Aorta (tissue), 5 donors: ENCODE results near the gene LYPD6B. TPM values are rescaled to one million over a fixed set of nuclear protein-coding genes. Genes with fewer than 3 reads are reported as not detected.
A peak's percentile ranks its signal among the peaks of the same experiment; 100 is the strongest.
"Not testable (repeated sequence)": the region's sequence is repeated elsewhere in the genome, so short reads cannot be mapped to it uniquely, and the experiment has no call there.

Experiments used
- ATAC-seq: fragments of 200-7000 bp; cut with Tn5 transposase; one replicate; pipeline ENCODE4 v1.9.1; 2022; ENCODE audit warnings: moderate library complexity; ENCODE audit not compliant: low FRiP score
- DNase-seq, 2 donors: peaks; one replicate each; pipeline ENCODE4 v3.0.0-alpha.2; 2020
- H3K27ac ChIP-seq, 2 donors: one replicate each; pipeline ENCODE4 v1.5.1; 2013; ENCODE audit warnings: low read length in 2 of 2, mild to moderate bottlenecking in 2 of 2, moderate library complexity in 2 of 2, control low read depth in 1 of 2, inconsistent platforms in 1 of 2, low read depth in 1 of 2
- H3K27me3 ChIP-seq, 2 donors: one replicate each; pipeline ENCODE4 v1.6.1; 2013; ENCODE audit warnings: control low read depth in 1 of 2, low read length in 1 of 2, mild to moderate bottlenecking in 1 of 2, moderate library complexity in 1 of 2; ENCODE audit not compliant: insufficient read depth in 2 of 2, control insufficient read depth in 1 of 2
- H3K36me3 ChIP-seq, 2 donors: one replicate each; pipeline ENCODE4 v1.6.1; 2013; ENCODE audit warnings: control low read depth in 1 of 2, low read length in 1 of 2, mild to moderate bottlenecking in 1 of 2; ENCODE audit not compliant: insufficient read depth in 2 of 2, control insufficient read depth in 1 of 2
- H3K4me1 ChIP-seq, 2 donors: one replicate each; pipeline ENCODE4 v1.6.1; 2013; ENCODE audit warnings: low read length in 2 of 2, control low read depth in 1 of 2, mild to moderate bottlenecking in 1 of 2, moderate library complexity in 1 of 2; ENCODE audit not compliant: insufficient read depth in 2 of 2, control insufficient read depth in 1 of 2
- H3K4me3 ChIP-seq, 2 donors: one replicate each; pipeline ENCODE4 v1.5.1; 2013; ENCODE audit warnings: low read length in 2 of 2, control low read depth in 1 of 2, mild to moderate bottlenecking in 1 of 2
- H3K9me3 ChIP-seq: one replicate; pipeline ENCODE4 v1.6.1; 2013; ENCODE audit warnings: mild to moderate bottlenecking, low read length; ENCODE audit not compliant: control insufficient read depth
- WGBS, 2 donors: extraction: QIAGEN DNeasy Blood & Tissue Kit; methylation state at CpG; one replicate each; pipeline ENCODE4 v1.1.7; 2013; 5-methylcytosine and 5-hydroxymethylcytosine counted together
- intact Hi-C, 2 donors: fragments of 100-400 bp; cut with DNase I; formaldehyde crosslinking; loops; one replicate each; pipeline versions ENCODE4 v1.14.2 to v1.15.0; 2022
- polyA plus RNA-seq, 2 donors: library from polyadenylated mRNA; stranded (reverse); fragments of 200-250 nt; gene quantifications; one replicate each; pipeline ENCODE4 v1.2.3, GENCODE V29; 2013
- total RNA-seq, 2 donors: library from RNA; stranded (reverse); fragmentation: NEBNext Ultra II Directional; extraction: Animal tissue kit (Norgen Biotek cat#: 25700); gene quantifications; one replicate each; pipeline ENCODE4 v1.2.1, GENCODE V29; 2021
- donor health status: healthy with polysubstance abuse.
- donor health status: Bipolar disorder and iron deficiency.
- donor health status: DM: no; HTN: no; CAD: no.
- donor health status: DM: no; HTN: no; CAD: no.
- donor health status: DM: yes; HTN: yes; CAD: no.

Gene LYPD6B
- total and polyA plus RNA-seq, 4 donors, result 0.26 TPM; not detected in 3

DNA sequence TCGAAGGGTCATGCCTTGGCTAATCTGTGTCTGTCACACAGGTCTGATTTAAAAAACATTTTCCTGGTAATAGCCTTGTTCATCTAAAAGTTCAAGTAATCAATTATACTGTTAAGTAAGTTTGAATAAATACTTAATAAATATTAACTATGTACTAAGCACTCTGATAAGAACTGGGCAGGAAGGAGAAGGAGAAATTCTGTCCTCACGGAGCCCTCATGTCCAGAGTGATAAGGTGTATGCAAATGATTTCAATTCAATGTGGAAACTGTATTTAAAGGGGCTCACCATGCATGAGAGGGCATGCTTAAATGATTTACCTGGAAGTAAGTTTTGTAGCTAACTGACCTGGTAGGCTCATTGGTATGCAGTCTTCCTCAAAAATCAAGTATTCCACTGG lies 197.9 kb downstream of the LYPD6B start:
- no peaks in the 10 kb centered on the region for H3K9me3 ChIP-seq
- DNase-seq (no peak), ATAC-seq (no peak)
- no peaks in the 10 kb centered on the region for H3K36me3 ChIP-seq
- H3K4me3 ChIP-seq, result no peak overlapping the region
- 52 to 59% methylated on average over 2 of the region's 2 CpGs for WGBS, 2 donors
- no peaks in the 10 kb centered on the region for H3K27me3 ChIP-seq
- H3K27ac ChIP-seq, result no peak overlapping the region
- intact Hi-C loops, result no loop called here
- H3K4me1 ChIP-seq, result no peaks in the 10 kb centered on the region

DNA sequence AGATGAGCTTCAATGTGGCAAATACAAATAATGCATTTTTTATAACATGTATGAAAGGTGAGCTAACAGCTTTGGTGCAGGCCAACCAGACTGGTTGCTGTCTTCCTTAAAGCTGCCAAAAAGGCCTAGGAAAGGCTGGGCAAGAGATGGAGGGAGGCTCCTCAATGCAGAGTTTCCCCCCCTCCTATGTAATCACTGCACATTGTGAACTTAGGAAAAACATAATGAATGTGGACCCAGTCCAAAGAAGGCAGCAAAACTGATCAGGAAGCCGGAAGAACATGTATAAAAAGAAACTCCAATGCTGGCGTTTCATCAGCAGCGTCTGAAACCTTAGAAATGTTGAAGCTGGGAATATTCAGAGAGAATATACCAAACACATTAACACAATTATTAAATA lies 207.7 kb downstream of the LYPD6B start:
- H3K9me3 ChIP-seq, result peaks cover 1% of the 10 kb centered on the region
- intact Hi-C loops, result no loop called here

DNA sequence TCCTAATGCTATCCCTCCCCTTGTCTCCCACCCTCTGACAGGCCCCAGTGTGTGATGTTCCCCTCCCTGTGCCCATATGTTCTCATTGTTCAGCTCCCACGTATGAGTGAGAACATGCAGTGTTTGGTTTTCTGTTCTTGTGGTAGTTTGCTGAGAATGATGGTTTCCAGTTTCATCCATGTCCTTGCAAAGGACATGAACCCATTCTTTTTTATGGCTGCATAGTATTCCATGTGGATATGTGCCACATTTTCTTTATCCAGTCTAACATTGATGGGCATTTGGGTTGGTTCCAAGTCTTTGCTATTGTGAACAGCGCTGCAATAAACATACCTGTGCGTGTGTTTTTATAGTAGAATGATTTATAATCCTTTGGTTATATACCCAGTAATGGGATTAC lies 212.9 kb downstream of the LYPD6B start:
- H3K9me3 ChIP-seq, H3K4me1 ChIP-seq, DNase-seq, H3K4me3 ChIP-seq, intact Hi-C loops, ATAC-seq, H3K36me3 ChIP-seq, H3K27me3 ChIP-seq, H3K27ac ChIP-seq: not testable (repeated sequence)
- 86 to 93% methylated on average over 3 of the region's 3 CpGs for WGBS, 2 donors

More for the DNA sequence above, 207.7 kb downstream of the LYPD6B start:
- no peaks in the 10 kb centered on the region for H3K4me1 ChIP-seq
- H3K36me3 ChIP-seq, result no peaks in the 10 kb centered on the region
- no peak for ATAC-seq
- H3K27ac ChIP-seq, result no peak overlapping the region
- H3K4me3 ChIP-seq, result no peak overlapping the region
- DNase-seq, result no peak
- 72 to 80% methylated on average over 3 of the region's 3 CpGs for WGBS, 2 donors
- no peaks in the 10 kb centered on the region for H3K27me3 ChIP-seq

DNA sequence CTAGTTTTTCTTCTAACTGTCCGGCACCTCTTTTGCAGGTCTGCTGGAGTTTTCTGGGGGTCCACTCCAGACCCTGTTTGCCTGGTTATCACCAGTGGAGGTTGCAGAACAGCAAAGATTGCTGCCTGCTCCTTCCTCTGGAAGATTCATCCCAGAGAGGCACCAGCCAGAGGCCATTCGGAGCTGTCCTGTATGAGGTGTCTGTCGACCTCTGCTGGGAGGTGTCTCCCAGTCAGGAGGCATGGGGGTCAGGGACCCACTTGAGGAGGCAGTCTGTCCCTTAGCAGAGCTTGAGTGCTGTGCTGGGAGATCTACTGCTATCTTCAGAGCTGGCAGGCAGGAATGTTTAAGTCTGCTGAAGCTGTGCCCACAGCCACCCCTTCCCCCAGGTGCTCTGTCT lies 218.4 kb downstream of the LYPD6B start:
- H3K27ac ChIP-seq, H3K36me3 ChIP-seq, H3K4me3 ChIP-seq, H3K27me3 ChIP-seq, H3K4me1 ChIP-seq, ATAC-seq, H3K9me3 ChIP-seq, intact Hi-C loops: not testable (repeated sequence)
- 75 to 79% methylated on average over 3 of the region's 3 CpGs for WGBS, 2 donors
- DNase-seq, result peak in 1 of 2 donors; percentile 24

DNA sequence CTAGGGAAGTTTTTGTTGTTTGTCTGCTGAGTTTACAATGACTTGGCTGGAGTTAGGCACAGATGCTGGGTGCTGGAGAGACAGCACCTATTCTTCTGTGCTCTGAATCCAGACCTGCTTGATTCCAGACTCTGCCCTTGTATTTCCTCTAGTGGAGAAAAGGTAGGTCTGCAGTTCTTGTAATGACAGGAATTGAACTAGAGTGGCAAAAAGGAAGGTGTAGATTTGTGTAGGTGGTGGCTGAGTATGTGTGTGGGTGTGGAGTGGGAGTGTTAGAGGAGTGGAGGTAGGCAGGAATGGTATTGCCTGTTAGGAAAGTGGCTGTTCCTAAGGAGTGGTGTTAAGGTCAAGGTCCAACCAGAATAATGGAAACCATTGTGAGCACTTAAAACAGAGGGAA lies 220.0 kb downstream of the LYPD6B start:
- DNase-seq (no peak), ATAC-seq (no peak)
- Histone ChIP-seq H3K4me1 (no peaks in the 10 kb centered on the region), H3K4me3 (no peak overlapping the region), H3K27ac (no peak overlapping the region), H3K27me3 (peaks cover 0 to 5% of the 10 kb centered on the region in 2 donors), H3K36me3 (no peaks in the 10 kb centered on the region), H3K9me3 (peaks cover 1% of the 10 kb centered on the region)
- intact Hi-C loops, result no loop called here

DNA sequence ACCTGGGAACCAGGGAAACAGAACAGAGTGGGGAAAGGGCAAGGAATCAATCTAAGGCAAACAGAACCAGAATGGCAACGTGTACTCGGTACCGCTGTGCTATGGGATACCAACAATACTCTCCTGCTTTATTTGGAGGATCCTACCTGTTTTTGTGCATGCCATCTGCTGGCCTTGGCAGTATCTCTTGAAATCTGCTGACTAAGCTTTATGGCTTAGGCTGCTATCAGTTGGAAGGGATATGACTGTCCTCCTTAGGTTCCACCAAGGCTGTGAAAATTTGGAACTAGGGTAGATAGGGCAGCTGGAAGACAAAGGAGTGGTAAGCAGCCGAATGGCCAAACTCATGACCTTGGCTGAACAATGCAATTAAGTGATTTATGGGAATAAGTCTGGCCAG lies 220.6 kb downstream of the LYPD6B start:
- H3K27me3 ChIP-seq, result peaks cover 0 to 5% of the 10 kb centered on the region in 2 donors
- intact Hi-C loops, result no loop called here
- no peak overlapping the region for H3K4me3 ChIP-seq
- no peaks in the 10 kb centered on the region for H3K36me3 ChIP-seq
- no peak overlapping the region for H3K27ac ChIP-seq
- DNase-seq (no peak), ATAC-seq (no peak)
- H3K9me3 ChIP-seq, result peaks cover 1% of the 10 kb centered on the region
- H3K4me1 ChIP-seq, result no peaks in the 10 kb centered on the region
- WGBS, 2 donors, result 83 to 92% methylated on average over 4 of the region's 4 CpGs

DNA sequence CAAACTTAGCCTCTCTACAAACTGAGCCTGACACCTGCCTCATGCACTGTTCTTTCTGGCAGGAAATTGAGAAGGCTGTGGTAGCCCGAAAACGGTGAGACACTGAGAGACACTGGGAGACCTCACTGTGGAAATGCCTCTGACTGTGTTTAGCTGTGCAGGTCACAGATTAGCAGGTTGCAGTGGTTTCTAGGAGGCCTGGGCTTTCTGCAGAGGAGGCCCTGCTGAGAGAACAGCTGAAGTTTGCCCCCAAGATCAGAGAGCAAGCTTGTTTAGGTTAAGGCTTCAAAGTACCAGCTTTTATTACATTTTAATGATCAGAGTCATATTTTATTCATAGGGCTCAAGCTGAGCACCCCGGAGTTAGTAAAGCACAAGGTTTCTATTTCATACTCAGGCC lies 223.2 kb downstream of the LYPD6B start:
- no peak for DNase-seq
- Histone ChIP-seq H3K4me1 (no peaks in the 10 kb centered on the region), H3K4me3 (no peak overlapping the region), H3K27ac (no peak overlapping the region), H3K36me3 (no peaks in the 10 kb centered on the region), H3K27me3 (peaks cover 0 to 5% of the 10 kb centered on the region in 2 donors), H3K9me3 (peaks cover 1% of the 10 kb centered on the region)
- ATAC-seq, result no peak
- 37 to 40% methylated on average over 3 of the region's 3 CpGs for WGBS, 2 donors
- intact Hi-C loops, result no loop called here

Other genes starting within 250 kb of the LYPD6B start
- 1 to 10 TPM; 2.3 to 3.4 TPM for gene KIF5C, start 163.5 kb upstream of the LYPD6B start, total RNA-seq
- 1 to 10 TPM; 1.5 TPM for gene KIF5C, start 163.5 kb upstream of the LYPD6B start, polyA plus RNA-seq